ENCODE data around the gene TJP1.
"Not testable (repeated sequence)": the region's sequence is repeated elsewhere in the genome, so short reads cannot be mapped to it uniquely, and the experiment has no call there.

TJP1 gene

GRCh38 chr15:29699791-29700190 is 122.5 kb downstream of the TJP1 start:
- DNase-seq (ENCODE audit: low read depth): no peak

- no peak for DNase-seq (ENCODE audit: low read depth)
Measured at GRCh38 chr15:29698030-29698701, 124.1 kb downstream of the TJP1 start.

GRCh38 chr15:29696950-29697738 is 125.1 kb downstream of the TJP1 start:
- no peak for DNase-seq (ENCODE audit: low read depth)

- DNase-seq (ENCODE audit: low read depth): not testable (repeated sequence)
Measured at GRCh38 chr15:29696506-29696905, 125.8 kb downstream of the TJP1 start.

GRCh38 chr15:29695489-29696167 is 126.6 kb downstream of the TJP1 start:
- DNase-seq (ENCODE audit: low read depth): no peak

GRCh38 chr15:29693225-29693624 is 129.0 kb downstream of the TJP1 start:
- DNase-seq (ENCODE audit: low read depth): no peak

GRCh38 chr15:29692527-29692926 is 129.7 kb downstream of the TJP1 start:
- DNase-seq (ENCODE audit: low read depth): no peak

- no peak for DNase-seq (ENCODE audit: low read depth)
Measured at GRCh38 chr15:29690765-29691475, 131.3 kb downstream of the TJP1 start.

GRCh38 chr15:29689287-29689986 is 132.8 kb downstream of the TJP1 start:
- DNase-seq (ENCODE audit: low read depth): no peak

GRCh38 chr15:29688506-29689286 is 133.6 kb downstream of the TJP1 start:
- DNase-seq (ENCODE audit: low read depth): no peak

- no peak for DNase-seq (ENCODE audit: low read depth)
Measured at GRCh38 chr15:29687939-29688505, 134.2 kb downstream of the TJP1 start.

- DNase-seq (ENCODE audit: low read depth): no peak
Measured at GRCh38 chr15:29687204-29687815, 135.0 kb downstream of the TJP1 start.

GRCh38 chr15:29686445-29687203 is 135.6 kb downstream of the TJP1 start:
- no peak for DNase-seq (ENCODE audit: low read depth)

GRCh38 chr15:29686079-29686425 is 136.2 kb downstream of the TJP1 start:
- DNase-seq (ENCODE audit: low read depth): no peak

GRCh38 chr15:29685156-29686078 is 136.9 kb downstream of the TJP1 start:
- DNase-seq (ENCODE audit: low read depth): no peak

GRCh38 chr15:29682781-29683180 is 139.5 kb downstream of the TJP1 start:
- no peak for DNase-seq (ENCODE audit: low read depth)

- DNase-seq (ENCODE audit: low read depth): no peak
Measured at GRCh38 chr15:29682361-29682760, 139.9 kb downstream of the TJP1 start.

GRCh38 chr15:29681946-29682345 is 140.3 kb downstream of the TJP1 start:
- DNase-seq (ENCODE audit: low read depth): no peak
